H1 (cell line): ENCODE data around the gene PRRC2A. TPM values are rescaled to one million over a fixed set of nuclear protein-coding genes. Genes with fewer than 3 reads are reported as not detected.
A peak's percentile ranks its signal among the peaks of the same experiment; 100 is the strongest.

Source experiments
- CTCF ChIA-PET: fragments of 300-600 bp; sonication (Branson Sonifier 250); formaldehyde crosslinking; loops from one replicate; lab custom pipeline; 2021; ENCODE audit not compliant: partially characterized antibody; lab: Charles Lee
- POLR2A ChIA-PET: fragments of 300-600 bp; sonication (Branson Sonifier 250); formaldehyde crosslinking; loops from one replicate; lab custom pipeline; 2021; ENCODE audit warnings: inconsistent platforms; ENCODE audit not compliant: partially characterized antibody; lab: Charles Lee
- DNase-seq, 2 experiments: peaks; one replicate each; pipeline versions ENCODE4 v3.0.0 to v3.0.0-alpha.2; 2010 to 2022; ENCODE audit warnings: low spot score in 2 of 2, low read depth in 1 of 2, mixed read lengths in 1 of 2
- FAIRE-seq: peaks from 2 replicates; lab custom pipeline; 2011; peaks lifted over from hg19 to GRCh38; lab: Jason Lieb, UNC
- H2AFZ ChIP-seq: 2 replicates; pipeline ENCODE4 v1.8.1; 2012; ENCODE audit warnings: low read length, inconsistent platforms
- H2AK5ac ChIP-seq: 2 replicates; pipeline ENCODE4 v1.6.1; 2013; ENCODE audit warnings: low read depth, low read length
- H2BK120ac ChIP-seq: replicated peaks from 2 replicates; pipeline ENCODE3; 2013; ENCODE audit warnings: low read depth, low read length, inconsistent platforms
- H2BK12ac ChIP-seq: 2 replicates; pipeline ENCODE4 v1.6.1; 2013; ENCODE audit warnings: low read depth, low read length
- H2BK15ac ChIP-seq: 2 replicates; pipeline ENCODE4 v1.6.1; 2013; ENCODE audit warnings: low read length
- H2BK20ac ChIP-seq: 2 replicates; pipeline ENCODE4 v1.6.1; 2013; ENCODE audit warnings: low read length
- H2BK5ac ChIP-seq: 2 replicates; pipeline ENCODE4 v1.6.1; 2013; ENCODE audit warnings: low read depth, low read length
- H3K14ac ChIP-seq: 2 replicates; pipeline ENCODE4 v1.6.1; 2013; ENCODE audit warnings: inconsistent platforms; ENCODE audit not compliant: insufficient read length
- H3K18ac ChIP-seq: 2 replicates; pipeline ENCODE4 v1.6.1; 2013; ENCODE audit warnings: low read length; ENCODE audit errors: extremely low read depth
- H3K23ac ChIP-seq: 2 replicates; pipeline ENCODE4 v1.6.1; 2013; ENCODE audit warnings: inconsistent platforms; ENCODE audit not compliant: insufficient read length
- H3K23me2 ChIP-seq: 2 replicates; pipeline ENCODE4 v1.6.1; 2013; ENCODE audit warnings: low read depth, low read length
- H3K27ac ChIP-seq: 2 replicates; pipeline ENCODE4 v1.6.1; 2011; ENCODE audit warnings: low read depth, low read length, inconsistent platforms
- H3K27me3 ChIP-seq, 4 experiments: replicated peaks in 1 of 4; 1 replicate in 1 of 4; 2 replicates in 3 of 4; pipeline versions ENCODE4 v1.6.1 to v1.8.1; 2011 to 2013; ENCODE audit warnings: low read length in 3 of 4, mild to moderate bottlenecking in 3 of 4, inconsistent platforms in 2 of 4, mixed read lengths in 2 of 4, moderate library complexity in 1 of 4; ENCODE audit not compliant: control insufficient read depth in 3 of 4, insufficient read depth in 3 of 4; ENCODE audit errors: extremely low read depth in 1 of 4
- H3K36me3 ChIP-seq, 4 experiments: 2 replicates each; pipeline versions ENCODE4 v1.6.1 to v1.8.1; 2011 to 2013; ENCODE audit warnings: mild to moderate bottlenecking in 4 of 4, low read length in 3 of 4, moderate library complexity in 2 of 4, control low read depth in 1 of 4, inconsistent platforms in 1 of 4; ENCODE audit not compliant: insufficient read depth in 4 of 4, control insufficient read depth in 2 of 4
- H3K4ac ChIP-seq: replicated peaks from 2 replicates; pipeline ENCODE3; 2013; ENCODE audit warnings: low read length, low read depth, mixed read lengths, inconsistent platforms; ENCODE audit not compliant: insufficient read length
- H3K4me1 ChIP-seq, 4 experiments: replicated peaks in 1 of 4; 1 replicate in 1 of 4; 2 replicates in 3 of 4; pipeline versions ENCODE4 v1.6.1 to v1.8.1; 2011 to 2013; ENCODE audit warnings: low read length in 3 of 4, inconsistent platforms in 2 of 4, mixed read lengths in 1 of 4; ENCODE audit not compliant: insufficient read depth in 4 of 4, control insufficient read depth in 3 of 4
- H3K4me2 ChIP-seq, 2 experiments: 2 replicates each; pipeline versions ENCODE4 v1.6.1 to v1.8.1; 2011 to 2013; ENCODE audit warnings: low read depth in 2 of 2, low read length in 2 of 2, control low read depth in 1 of 2, inconsistent platforms in 1 of 2, mild to moderate bottlenecking in 1 of 2; ENCODE audit not compliant: insufficient read depth in 1 of 2
- H3K4me3 ChIP-seq, 4 experiments: fragments of 200-600, 300-600 bp in 1 of 4; sonication (generic), shearing (Covaris generic), sonication (Bioruptor Twin) in 1 of 4; 2 replicates each; pipeline versions ENCODE4 v1.5.1 to v1.8.1; 2011 to 2016; ENCODE audit warnings: low read length in 4 of 4, low read depth in 3 of 4, control low read depth in 2 of 4, inconsistent platforms in 2 of 4, mild to moderate bottlenecking in 2 of 4, mixed read lengths in 1 of 4, moderate library complexity in 1 of 4; ENCODE audit not compliant: insufficient read depth in 2 of 4; ENCODE audit errors: extremely low read depth in 1 of 4
- H3K56ac ChIP-seq: replicated peaks from 2 replicates; pipeline ENCODE3; 2013; ENCODE audit warnings: low read depth, mild to moderate bottlenecking, mixed read lengths, low read length, inconsistent platforms; ENCODE audit not compliant: insufficient read length
- H3K79me1 ChIP-seq: 2 replicates; pipeline ENCODE4 v1.6.1; 2013; ENCODE audit warnings: low read depth, low read length, control low read depth
- H3K79me2 ChIP-seq, 2 experiments: 2 replicates each; pipeline versions ENCODE4 v1.6.1 to v1.8.1; 2012 to 2013; ENCODE audit warnings: low read length in 2 of 2, mild to moderate bottlenecking in 2 of 2, inconsistent platforms in 1 of 2; ENCODE audit not compliant: insufficient read depth in 2 of 2, control insufficient read depth in 1 of 2
- H3K9ac ChIP-seq, 4 experiments: replicated peaks in 1 of 4; 1 replicate in 1 of 4; 2 replicates in 3 of 4; pipeline versions ENCODE4 v1.6.1 to v1.8.1; 2011 to 2013; ENCODE audit warnings: low read depth in 3 of 4, low read length in 3 of 4, control low read depth in 2 of 4, mild to moderate bottlenecking in 2 of 4, moderate library complexity in 2 of 4, inconsistent platforms in 1 of 4; ENCODE audit errors: extremely low read depth in 1 of 4
- H3K9me3 ChIP-seq, 2 experiments: 2 replicates each; pipeline versions ENCODE4 v1.6.1 to v1.8.1; 2012 to 2013; ENCODE audit warnings: mild to moderate bottlenecking in 2 of 2, moderate library complexity in 2 of 2, control low read depth in 1 of 2, inconsistent platforms in 1 of 2, low read depth in 1 of 2, low read length in 1 of 2, mixed read lengths in 1 of 2; ENCODE audit not compliant: insufficient read depth in 2 of 2
- H4K20me1 ChIP-seq, 2 experiments: replicated peaks in 1 of 2; 2 replicates each; pipeline versions ENCODE3 to v1.8.1; 2011 to 2013; ENCODE audit warnings: inconsistent platforms in 2 of 2, low read length in 2 of 2, mild to moderate bottlenecking in 1 of 2; ENCODE audit not compliant: insufficient read depth in 2 of 2, control insufficient read depth in 1 of 2
- H4K5ac ChIP-seq: 2 replicates; pipeline ENCODE4 v1.6.1; 2013; ENCODE audit warnings: low read length, low read depth, mixed read lengths, inconsistent platforms; ENCODE audit not compliant: insufficient read length
- H4K8ac ChIP-seq: 2 replicates; pipeline ENCODE4 v1.8.0; 2013; ENCODE audit warnings: mild to moderate bottlenecking, moderate library complexity, low read length, inconsistent platforms; ENCODE audit not compliant: insufficient read depth; ENCODE audit errors: extremely low read depth
- H4K91ac ChIP-seq: replicated peaks from 2 replicates; pipeline ENCODE3; 2013; ENCODE audit warnings: low read length, mixed read lengths, inconsistent platforms; ENCODE audit not compliant: insufficient read length
- WGBS, 2 experiments: shearing (Covaris generic) in 1 of 2; methylation state at CpG; one replicate each; pipeline versions ENCODE4 v1.1.6 to v1.1.7; 2013 to 2015; ENCODE audit warnings: low lambda C conversion rate in 2 of 2, mixed read lengths in 2 of 2, inconsistent platforms in 1 of 2, low coverage in 1 of 2, missing lambda C conversion rate in 1 of 2; ENCODE audit not compliant: insufficient replicate concordance in 2 of 2, insufficient coverage in 1 of 2, insufficient read length in 1 of 2; ENCODE audit errors: extremely low coverage in 1 of 2, missing lambda C conversion rate in 1 of 2; 5-methylcytosine and 5-hydroxymethylcytosine counted together
- polyA plus RNA-seq, 7 experiments: library from polyadenylated mRNA; depleted of rRNA in 3 of 7; stranded (reverse) in 5 of 7; unstranded in 2 of 7; fragments of >200 nt in 5 of 7; fragments of 200-250 nt in 2 of 7; gene quantifications; 1 replicate in 5 of 7; 2 replicates in 1 of 7; 4 replicates in 1 of 7; pipeline versions ENCODE4 v1.2.1 to v1.2.3, GENCODE V29; 2011 to 2013; ENCODE audit warnings: missing spikeins in 2 of 7, mixed read lengths in 2 of 7
- total RNA-seq: library from RNA; stranded (reverse); fragmentation: NEBNext Ultra II Directional; extraction: Animal tissue kit (Norgen Biotek cat#: 25700); gene quantifications from 2 replicates; pipeline ENCODE4 v1.2.1, GENCODE V29; 2021

The PRRC2A gene
- total and polyA plus RNA-seq, 2 of the 8 experiments (the other 6 are each of a cell fraction or from before 2014, with no cell fraction given), result 118 to 300 TPM

- H4K5ac ChIP-seq, result no peak overlapping the region
- no peaks in the 10 kb centered on the region for H3K23me2 ChIP-seq
- ChIA-PET POLR2A (interaction anchor here (0.7 to 2.7 kb wide), 7 partner anchors 8 to 73 kb away, joined by 3 to 8 read pairs (median 3); no protein-coding TSS in a partner anchor), CTCF (interaction anchor here (6.2 to 21.1 kb wide), 2 partner anchors 13 to 61 kb away, joined by 63 to 613 read pairs; partner anchors contain the start of genes ATP6V1G2, DDX39B and NFKBIL1)
- DNase-seq (no peak), FAIRE-seq (no peak)
- no peaks in the 10 kb centered on the region for H3K9me3 ChIP-seq
- H2BK120ac ChIP-seq, result peak overlapping the region; percentile 54
- no peak overlapping the region for H3K23ac ChIP-seq
- no peak overlapping the region; the same call in 1 of the 2 replicates for H2BK12ac ChIP-seq
- H3K9ac ChIP-seq, result no peak overlapping the region
- H4K8ac ChIP-seq, result no peak overlapping the region
- H2BK20ac ChIP-seq, result 0 out of 2 replicates have a peak overlapping the region, but pooled peaks have one; percentile 80
- H3K14ac ChIP-seq, result no peak overlapping the region
- H4K20me1 ChIP-seq, result no peaks in the 10 kb centered on the region
- H4K91ac ChIP-seq, result no peak overlapping the region
- H3K18ac ChIP-seq, result no peak overlapping the region
- H3K27me3 ChIP-seq, result no peaks in the 10 kb centered on the region
- H2BK15ac ChIP-seq, result no peak overlapping the region
- H3K36me3 ChIP-seq, result no peaks in the 10 kb centered on the region
- H3K4ac ChIP-seq, result no peak overlapping the region
- WGBS, 2 experiments, result 93% methylated on average over 4 of the region's 4 CpGs; no CpG with 5 or more reads in 1 of the 2 experiments
- no peak overlapping the region for H3K4me2 ChIP-seq
- no peak overlapping the region for H3K56ac ChIP-seq
- peaks cover 2 to 10% (median 4%) of the 10 kb centered on the region in 4 experiments; a peak in 6 of 7 replicates for H3K4me1 ChIP-seq
- no peak overlapping the region for H2AFZ ChIP-seq
- 0 out of 2 replicates have a peak overlapping the region, but pooled peaks have one; percentile 39 for H2AK5ac ChIP-seq
- H3K79me2 ChIP-seq, result no peaks in the 10 kb centered on the region
- no peak overlapping the region for H2BK5ac ChIP-seq
- H3K27ac ChIP-seq, result no peak overlapping the region
- no peaks in the 10 kb centered on the region for H3K79me1 ChIP-seq
- no peak overlapping the region for H3K4me3 ChIP-seq
These were observed 9.5 kb upstream of the PRRC2A start for GRCh38 chr6:31610968-31611367.
